Parathyroid adenoma (tissue), 2 donors: ENCODE results near the gene ZC3H7B.

Experiments
- H2AFZ ChIP-seq: fragments of 300-600 bp; sonication (generic); one replicate; pipeline ENCODE4 v1.7.0; 2017; ENCODE audit warnings: antibody characterized with exemption, mild to moderate bottlenecking
- H3K27ac ChIP-seq: fragments of 300-600 bp; sonication (generic); one replicate; pipeline ENCODE4 v1.7.0; 2017
- H3K27me3 ChIP-seq: fragments of 300-600 bp; sonication (generic); one replicate; pipeline ENCODE4 v1.7.0; 2017; ENCODE audit warnings: low read length; ENCODE audit not compliant: control insufficient read depth, insufficient read depth
- H3K36me3 ChIP-seq: fragments of 300-600 bp; sonication (generic); one replicate; pipeline ENCODE4 v1.7.0; 2017; ENCODE audit warnings: low read length; ENCODE audit not compliant: control insufficient read depth, insufficient read depth
- H3K4me1 ChIP-seq: fragments of 300-600 bp; sonication (generic); one replicate; pipeline ENCODE4 v1.7.0; 2017; ENCODE audit warnings: control low read depth
- H3K4me2 ChIP-seq: fragments of 300-600 bp; sonication (generic); one replicate; pipeline ENCODE4 v1.7.0; 2017; ENCODE audit warnings: low read length
- H3K4me3 ChIP-seq: fragments of 300-600 bp; sonication (generic); one replicate; pipeline ENCODE4 v1.7.0; 2017; ENCODE audit warnings: low read depth, low read length
- H3K79me2 ChIP-seq: fragments of 300-600 bp; sonication (generic); one replicate; pipeline ENCODE4 v1.7.0; 2017; ENCODE audit warnings: control low read depth
- H3K9ac ChIP-seq: fragments of 300-600 bp; sonication (generic); one replicate; pipeline ENCODE4 v1.7.0; 2017; ENCODE audit warnings: mild to moderate bottlenecking
- H3K9me3 ChIP-seq: fragments of 300-600 bp; sonication (generic); one replicate; pipeline ENCODE4 v1.7.0; 2017; ENCODE audit warnings: low read length; ENCODE audit not compliant: control insufficient read depth
- TF ChIP-seq, protein P1 (sequence below): fragments of 300-600 bp; sonication (generic); IDR thresholded peaks from one replicate; pipeline ENCODE4 v1.7.0; 2017; ENCODE audit warnings: antibody characterized with exemption, mild to moderate bottlenecking
- donor health status: primary hyperparathyroidism.

ZC3H7B gene

DNA sequence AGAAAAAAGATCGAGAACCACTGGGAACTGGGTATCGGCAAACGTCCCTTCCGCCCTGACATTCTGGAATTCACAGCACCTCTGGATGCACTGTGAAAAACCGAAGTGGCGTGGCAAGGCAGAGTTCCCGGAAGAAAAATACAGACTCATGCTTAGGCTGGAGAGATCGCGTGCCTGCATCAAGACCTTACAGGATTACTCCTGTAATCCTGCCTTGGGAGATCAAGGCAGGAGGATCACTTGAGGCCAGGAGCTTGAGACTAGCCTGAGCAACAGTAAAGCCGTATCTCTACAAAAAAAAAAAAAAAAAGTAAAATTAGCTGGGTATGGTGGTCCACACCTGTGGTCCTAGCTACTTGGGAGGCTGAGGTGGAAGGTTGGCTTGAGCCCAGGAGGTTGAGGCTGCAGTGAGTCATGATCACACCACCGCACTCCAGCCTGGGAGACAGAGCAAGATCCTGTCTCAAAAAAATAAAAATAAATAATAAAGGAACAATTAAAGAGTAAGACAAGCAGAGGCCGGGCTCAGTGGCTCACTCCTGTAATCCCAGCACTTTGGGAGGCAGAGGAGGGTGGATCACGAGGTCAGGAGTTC is 60.5 kb downstream of the ZC3H7B start:
- Histone ChIP-seq H3K4me2 (no peak overlapping the region), H3K4me3 (no peak overlapping the region), H3K9ac (no peak overlapping the region), H2AFZ (no peak overlapping the region), H3K4me1 (peaks cover 3% of the 10 kb centered on the region), H3K79me2 (no peaks in the 10 kb centered on the region), H3K36me3 (no peaks in the 10 kb centered on the region), H3K27me3 (no peaks in the 10 kb centered on the region), H3K9me3 (no peaks in the 10 kb centered on the region), H3K27ac (no peak overlapping the region)
- TF ChIP-seq, protein P1, sequence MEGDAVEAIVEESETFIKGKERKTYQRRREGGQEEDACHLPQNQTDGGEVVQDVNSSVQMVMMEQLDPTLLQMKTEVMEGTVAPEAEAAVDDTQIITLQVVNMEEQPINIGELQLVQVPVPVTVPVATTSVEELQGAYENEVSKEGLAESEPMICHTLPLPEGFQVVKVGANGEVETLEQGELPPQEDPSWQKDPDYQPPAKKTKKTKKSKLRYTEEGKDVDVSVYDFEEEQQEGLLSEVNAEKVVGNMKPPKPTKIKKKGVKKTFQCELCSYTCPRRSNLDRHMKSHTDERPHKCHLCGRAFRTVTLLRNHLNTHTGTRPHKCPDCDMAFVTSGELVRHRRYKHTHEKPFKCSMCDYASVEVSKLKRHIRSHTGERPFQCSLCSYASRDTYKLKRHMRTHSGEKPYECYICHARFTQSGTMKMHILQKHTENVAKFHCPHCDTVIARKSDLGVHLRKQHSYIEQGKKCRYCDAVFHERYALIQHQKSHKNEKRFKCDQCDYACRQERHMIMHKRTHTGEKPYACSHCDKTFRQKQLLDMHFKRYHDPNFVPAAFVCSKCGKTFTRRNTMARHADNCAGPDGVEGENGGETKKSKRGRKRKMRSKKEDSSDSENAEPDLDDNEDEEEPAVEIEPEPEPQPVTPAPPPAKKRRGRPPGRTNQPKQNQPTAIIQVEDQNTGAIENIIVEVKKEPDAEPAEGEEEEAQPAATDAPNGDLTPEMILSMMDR = no peak

DNA sequence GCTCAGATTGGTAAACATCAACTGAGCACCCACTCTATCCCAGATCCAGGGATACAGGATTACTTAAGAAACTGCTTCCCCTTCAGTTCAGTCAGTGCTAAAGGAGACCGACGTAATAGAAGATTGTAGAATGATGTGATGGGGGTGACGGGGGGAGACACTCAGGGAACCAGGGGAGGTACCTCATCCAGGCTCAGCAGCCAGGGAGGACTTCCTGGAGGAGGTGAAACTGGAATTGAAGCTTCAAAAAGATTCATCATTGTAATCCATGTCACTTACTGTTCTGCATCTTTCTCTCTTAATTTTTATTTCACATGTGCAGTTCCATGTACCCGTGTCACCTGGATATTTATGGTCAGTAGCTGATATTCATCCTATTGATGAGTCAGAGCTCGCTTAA is 61.3 kb downstream of the ZC3H7B start:
- H3K9ac ChIP-seq = no peak overlapping the region
- no peaks in the 10 kb centered on the region for H3K9me3 ChIP-seq
- peaks cover 4% of the 10 kb centered on the region for H3K4me1 ChIP-seq
- no peak overlapping the region for H3K4me2 ChIP-seq
- no peaks in the 10 kb centered on the region for H3K36me3 ChIP-seq
- H3K4me3 ChIP-seq = no peak overlapping the region
- TF ChIP-seq, protein P1 = no peak
- H3K27ac ChIP-seq = no peak overlapping the region
- H3K79me2 ChIP-seq = no peaks in the 10 kb centered on the region
- no peaks in the 10 kb centered on the region for H3K27me3 ChIP-seq
- no peak overlapping the region for H2AFZ ChIP-seq

- TF ChIP-seq, protein P1 = no peak
- Histone ChIP-seq H3K4me3 (no peak overlapping the region), H3K79me2 (no peaks in the 10 kb centered on the region), H3K4me2 (no peak overlapping the region), H2AFZ (no peak overlapping the region), H3K9me3 (no peaks in the 10 kb centered on the region), H3K9ac (no peak overlapping the region), H3K27me3 (no peaks in the 10 kb centered on the region), H3K36me3 (no peaks in the 10 kb centered on the region), H3K27ac (no peak overlapping the region), H3K4me1 (peaks cover 12% of the 10 kb centered on the region)
Observed at GRCh38 chr22:41364233-41364632, 62.9 kb downstream of the ZC3H7B start.

DNA sequence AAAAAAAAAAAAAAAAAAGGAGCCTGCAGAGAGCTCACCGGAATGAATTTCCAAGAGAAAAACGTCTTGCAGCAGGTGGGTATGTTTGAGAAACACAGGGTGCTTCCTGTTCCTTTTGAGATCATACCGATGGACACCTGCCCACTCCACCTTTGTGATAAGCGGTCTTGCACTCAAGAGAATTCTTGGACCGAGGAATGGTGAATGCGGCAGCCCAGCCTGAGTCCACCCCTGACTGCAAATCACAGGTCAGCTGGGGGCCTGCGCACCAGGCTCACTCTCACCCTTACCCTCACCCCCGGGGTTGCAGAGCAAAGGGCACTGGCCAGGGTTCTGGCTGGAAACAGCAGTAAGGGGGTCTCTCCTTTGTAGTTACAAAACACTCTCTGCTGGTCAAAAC is 63.6 kb downstream of the ZC3H7B start:
- Histone ChIP-seq H3K4me2 (no peak overlapping the region), H3K4me1 (peaks cover 12% of the 10 kb centered on the region), H3K9ac (no peak overlapping the region), H3K27me3 (no peaks in the 10 kb centered on the region), H2AFZ (no peak overlapping the region), H3K36me3 (no peaks in the 10 kb centered on the region), H3K79me2 (no peaks in the 10 kb centered on the region), H3K9me3 (no peaks in the 10 kb centered on the region), H3K27ac (no peak overlapping the region), H3K4me3 (no peak overlapping the region)
- TF ChIP-seq, protein P1 = no peak

- Histone ChIP-seq H3K9ac (no peak overlapping the region), H3K9me3 (no peaks in the 10 kb centered on the region), H3K27me3 (no peaks in the 10 kb centered on the region), H3K4me1 (peaks cover 12% of the 10 kb centered on the region), H3K79me2 (no peaks in the 10 kb centered on the region), H3K27ac (no peak overlapping the region), H3K4me2 (no peak overlapping the region), H3K4me3 (no peak overlapping the region), H2AFZ (no peak overlapping the region), H3K36me3 (no peaks in the 10 kb centered on the region)
- TF ChIP-seq, protein P1 = no peak
Observed at GRCh38 chr22:41365425-41365824, 64.1 kb downstream of the ZC3H7B start.
